Epithelial cell of proximal tubule (primary cell): ENCODE results near the gene KREMEN1. TPM values are rescaled to one million over a fixed set of nuclear protein-coding genes. Genes with fewer than 3 reads are reported as not detected.

ENCODE experiments used
- DNase-seq: peaks from one replicate; pipeline ENCODE4 v3.0.0-alpha.2; 2011; ENCODE audit warnings: low read depth
- H3K4me3 ChIP-seq: 2 replicates; pipeline ENCODE4 v1.5.1; 2011; ENCODE audit warnings: low read depth, mild to moderate bottlenecking, low read length
- total RNA-seq: library from RNA; depleted of rRNA; stranded (reverse); fragments of >200 nt; gene quantifications from 2 replicates; pipeline ENCODE4 v1.2.3, GENCODE V29; 2015
- TF ChIP-seq, protein P1 (sequence below): conservative IDR thresholded peaks from 2 replicates; pipeline ENCODE4 v1.5.1; 2012; ENCODE audit warnings: low read depth, mild to moderate bottlenecking, low read length

KREMEN1 gene
- total RNA-seq, 1 donor from 2014 or later = 10.8 TPM

DNA sequence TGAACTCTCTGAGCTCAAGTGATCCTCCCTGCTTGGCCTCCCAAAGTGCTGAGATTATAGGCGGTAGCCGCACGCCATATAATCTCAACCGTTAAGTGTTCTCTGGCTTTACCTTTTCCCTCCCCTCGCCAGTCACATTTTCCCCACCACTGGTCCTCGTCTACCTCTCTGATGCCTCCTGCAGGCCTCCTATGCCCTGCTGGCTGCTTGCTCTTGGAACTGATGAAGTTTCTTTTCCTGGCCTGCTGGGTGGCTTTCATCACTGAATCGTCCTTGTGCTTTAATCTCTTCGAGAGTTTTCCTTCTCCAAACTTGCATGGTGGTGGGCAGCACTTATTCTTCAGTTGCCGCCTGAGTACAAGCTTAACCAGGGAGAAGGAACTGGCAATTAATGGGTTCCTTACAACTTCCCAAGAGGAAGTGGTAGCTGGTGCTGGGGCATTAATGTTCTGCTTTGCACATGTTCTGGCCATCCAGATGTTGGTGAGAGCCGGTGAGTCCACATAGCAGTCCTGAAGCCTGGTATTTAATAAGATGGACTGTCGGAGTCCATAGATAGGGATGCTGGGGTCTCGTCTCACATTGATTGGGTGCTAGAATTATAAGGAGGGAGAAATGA lies 12.5 kb upstream of the KREMEN1 start:
- no peak for DNase-seq
- TF ChIP-seq, protein P1, sequence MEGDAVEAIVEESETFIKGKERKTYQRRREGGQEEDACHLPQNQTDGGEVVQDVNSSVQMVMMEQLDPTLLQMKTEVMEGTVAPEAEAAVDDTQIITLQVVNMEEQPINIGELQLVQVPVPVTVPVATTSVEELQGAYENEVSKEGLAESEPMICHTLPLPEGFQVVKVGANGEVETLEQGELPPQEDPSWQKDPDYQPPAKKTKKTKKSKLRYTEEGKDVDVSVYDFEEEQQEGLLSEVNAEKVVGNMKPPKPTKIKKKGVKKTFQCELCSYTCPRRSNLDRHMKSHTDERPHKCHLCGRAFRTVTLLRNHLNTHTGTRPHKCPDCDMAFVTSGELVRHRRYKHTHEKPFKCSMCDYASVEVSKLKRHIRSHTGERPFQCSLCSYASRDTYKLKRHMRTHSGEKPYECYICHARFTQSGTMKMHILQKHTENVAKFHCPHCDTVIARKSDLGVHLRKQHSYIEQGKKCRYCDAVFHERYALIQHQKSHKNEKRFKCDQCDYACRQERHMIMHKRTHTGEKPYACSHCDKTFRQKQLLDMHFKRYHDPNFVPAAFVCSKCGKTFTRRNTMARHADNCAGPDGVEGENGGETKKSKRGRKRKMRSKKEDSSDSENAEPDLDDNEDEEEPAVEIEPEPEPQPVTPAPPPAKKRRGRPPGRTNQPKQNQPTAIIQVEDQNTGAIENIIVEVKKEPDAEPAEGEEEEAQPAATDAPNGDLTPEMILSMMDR = peak; percentile 24
- H3K4me3 ChIP-seq = no peak overlapping the region

DNA sequence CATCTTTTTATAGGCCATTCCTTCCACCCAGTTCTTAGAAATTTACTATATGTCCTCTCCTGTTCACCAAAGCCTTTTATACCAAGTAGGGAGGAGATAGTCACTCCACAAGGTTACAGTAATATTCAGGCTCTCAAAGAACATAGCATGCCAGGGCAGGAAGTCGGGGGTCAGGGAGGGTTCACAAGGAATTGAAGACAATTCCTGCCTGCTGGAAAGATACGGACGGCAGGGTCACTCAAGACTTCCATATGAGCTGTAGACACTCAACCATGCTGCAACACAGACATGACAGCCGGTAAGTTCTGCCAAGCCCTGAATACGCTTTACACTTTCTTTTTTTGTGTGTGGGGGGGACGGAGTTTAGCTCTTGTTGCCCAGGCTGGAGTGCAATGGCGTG lies 11.9 kb upstream of the KREMEN1 start:
- H3K4me3 ChIP-seq = no peak overlapping the region
- TF ChIP-seq, protein P1 = no peak
- DNase-seq = no peak

DNA sequence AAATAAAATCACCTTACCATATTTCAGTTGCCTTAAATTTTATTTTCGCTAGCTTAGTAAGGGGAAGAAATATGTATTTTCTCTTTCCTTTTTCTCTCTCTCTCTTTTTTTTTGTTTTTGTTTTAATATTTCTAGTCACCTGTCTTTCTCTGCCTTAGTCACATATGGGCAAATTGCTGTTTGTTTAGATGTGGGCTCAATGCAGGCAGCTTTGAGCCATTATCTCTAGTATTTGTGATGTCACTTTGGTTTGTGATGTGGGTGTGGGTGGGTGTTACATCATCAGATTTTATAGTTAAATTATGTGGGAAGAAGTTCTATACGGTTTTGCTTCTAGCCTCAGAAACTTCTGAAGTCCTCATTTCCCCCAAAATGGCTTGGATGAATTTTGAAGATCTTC lies 11.1 kb upstream of the KREMEN1 start, which contains the start of gene C22orf31:
C22orf31 (minus strand) TSS at position 59 of the 400 bp plus-strand sequence; CDS start at position 20, 39 bp downstream.
- no peak for DNase-seq
- TF ChIP-seq, protein P1 = no peak
- no peak within 1 kb of the TSS for H3K4me3 ChIP-seq

DNA sequence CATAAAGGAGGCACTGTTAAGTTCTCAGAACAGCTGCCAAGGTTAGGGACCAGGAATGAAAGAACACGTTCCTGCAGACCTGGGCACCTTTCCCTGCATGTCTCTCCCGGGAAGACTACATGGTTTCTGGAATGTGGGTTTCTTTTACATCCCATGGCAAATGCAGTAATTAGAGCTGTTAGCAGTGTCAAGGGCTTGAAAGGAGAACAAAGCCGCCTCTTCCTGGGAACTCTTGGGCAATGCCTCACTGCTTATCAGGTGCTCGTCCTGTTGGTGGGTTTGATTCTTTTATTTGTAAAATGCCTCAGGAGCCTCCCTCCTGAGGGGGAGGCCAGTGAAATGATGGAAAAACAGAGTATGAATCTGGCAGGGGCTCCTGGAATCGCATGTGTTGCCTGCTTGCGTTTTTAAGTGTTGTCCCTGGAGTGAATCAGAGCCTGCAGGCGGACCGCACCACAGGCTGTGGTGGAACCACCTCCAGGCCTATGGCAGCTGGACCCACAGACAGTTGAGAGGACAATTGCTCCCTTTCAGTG lies 10.5 kb upstream of the KREMEN1 start:
- no peak for DNase-seq
- no peak overlapping the region for H3K4me3 ChIP-seq
- TF ChIP-seq, protein P1 = no peak

DNA sequence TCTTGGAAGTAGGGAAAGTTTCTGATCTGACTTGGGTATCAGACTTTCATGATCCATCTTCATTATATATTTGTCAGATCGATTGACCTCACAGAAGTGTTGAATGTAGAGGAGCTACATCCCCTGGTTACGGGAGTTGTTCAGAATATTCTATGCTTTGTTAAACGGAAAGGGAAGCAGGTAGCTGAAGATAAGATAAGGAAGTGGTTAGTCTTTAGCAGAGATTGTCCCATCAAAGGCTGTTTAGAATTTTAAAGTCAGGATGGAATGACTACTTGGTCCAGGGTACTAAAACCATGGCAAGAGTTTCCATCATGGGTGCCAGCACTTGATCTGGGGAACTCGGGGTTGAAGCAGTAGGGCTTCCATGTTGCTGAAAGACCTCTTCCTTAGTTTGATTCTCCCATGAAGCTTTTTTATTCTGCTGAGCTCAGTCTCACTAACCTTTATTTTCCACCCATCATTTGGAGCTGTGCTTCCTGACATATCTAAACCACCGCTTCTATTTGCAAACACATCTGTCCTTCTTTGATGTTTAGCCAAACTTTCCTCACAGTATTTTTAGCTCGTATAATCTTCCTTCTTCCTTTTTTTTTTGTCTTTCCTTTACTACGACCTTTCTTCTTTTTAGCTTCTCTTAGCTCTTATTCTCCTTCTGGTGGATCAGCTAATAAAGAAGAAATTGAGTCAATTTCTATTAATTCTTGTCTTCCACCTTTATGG lies 7.2 kb upstream of the KREMEN1 start:
- DNase-seq = no peak
- no peak overlapping the region for H3K4me3 ChIP-seq
- TF ChIP-seq, protein P1 = no peak

DNA sequence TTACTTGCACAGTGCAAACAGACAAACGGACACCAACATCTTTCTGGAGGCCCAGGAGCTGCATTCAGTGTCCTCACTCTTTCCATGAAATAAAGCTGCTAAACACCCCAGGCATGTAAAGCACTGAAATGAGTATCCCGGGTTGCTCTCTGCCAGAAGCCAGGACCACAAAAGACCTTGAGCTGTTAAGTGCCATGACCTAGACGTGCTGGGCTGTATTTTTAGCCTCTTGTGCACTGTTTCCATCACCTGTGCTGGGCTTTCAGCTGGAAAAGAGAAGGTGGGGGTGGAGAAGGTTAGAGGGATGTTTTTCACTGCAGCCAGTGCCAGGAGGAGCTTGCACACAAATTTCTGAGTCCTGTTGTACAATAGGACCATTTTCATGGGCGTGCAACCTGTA lies 3.4 kb upstream of the KREMEN1 start:
- TF ChIP-seq, protein P1 = no peak
- DNase-seq = no peak

More for the DNA sequence above, 3.4 kb upstream of the KREMEN1 start:
- H3K4me3 ChIP-seq = no peak overlapping the region
